Epidermal melanocyte (primary cell): ENCODE measurements around the gene GMIP.
"Not testable (repeated sequence)": the region's sequence is repeated elsewhere in the genome, so short reads cannot be mapped to it uniquely, and the experiment has no call there.

Experiments used
- DNase-seq: peaks from one replicate; pipeline ENCODE4 v3.0.0; 2011; ENCODE audit warnings: low spot score; ENCODE audit not compliant: insufficient read length

Gene GMIP, protein sequence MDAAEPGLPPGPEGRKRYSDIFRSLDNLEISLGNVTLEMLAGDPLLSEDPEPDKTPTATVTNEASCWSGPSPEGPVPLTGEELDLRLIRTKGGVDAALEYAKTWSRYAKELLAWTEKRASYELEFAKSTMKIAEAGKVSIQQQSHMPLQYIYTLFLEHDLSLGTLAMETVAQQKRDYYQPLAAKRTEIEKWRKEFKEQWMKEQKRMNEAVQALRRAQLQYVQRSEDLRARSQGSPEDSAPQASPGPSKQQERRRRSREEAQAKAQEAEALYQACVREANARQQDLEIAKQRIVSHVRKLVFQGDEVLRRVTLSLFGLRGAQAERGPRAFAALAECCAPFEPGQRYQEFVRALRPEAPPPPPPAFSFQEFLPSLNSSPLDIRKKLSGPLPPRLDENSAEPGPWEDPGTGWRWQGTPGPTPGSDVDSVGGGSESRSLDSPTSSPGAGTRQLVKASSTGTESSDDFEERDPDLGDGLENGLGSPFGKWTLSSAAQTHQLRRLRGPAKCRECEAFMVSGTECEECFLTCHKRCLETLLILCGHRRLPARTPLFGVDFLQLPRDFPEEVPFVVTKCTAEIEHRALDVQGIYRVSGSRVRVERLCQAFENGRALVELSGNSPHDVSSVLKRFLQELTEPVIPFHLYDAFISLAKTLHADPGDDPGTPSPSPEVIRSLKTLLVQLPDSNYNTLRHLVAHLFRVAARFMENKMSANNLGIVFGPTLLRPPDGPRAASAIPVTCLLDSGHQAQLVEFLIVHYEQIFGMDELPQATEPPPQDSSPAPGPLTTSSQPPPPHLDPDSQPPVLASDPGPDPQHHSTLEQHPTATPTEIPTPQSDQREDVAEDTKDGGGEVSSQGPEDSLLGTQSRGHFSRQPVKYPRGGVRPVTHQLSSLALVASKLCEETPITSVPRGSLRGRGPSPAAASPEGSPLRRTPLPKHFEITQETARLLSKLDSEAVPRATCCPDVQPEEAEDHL

DNA sequence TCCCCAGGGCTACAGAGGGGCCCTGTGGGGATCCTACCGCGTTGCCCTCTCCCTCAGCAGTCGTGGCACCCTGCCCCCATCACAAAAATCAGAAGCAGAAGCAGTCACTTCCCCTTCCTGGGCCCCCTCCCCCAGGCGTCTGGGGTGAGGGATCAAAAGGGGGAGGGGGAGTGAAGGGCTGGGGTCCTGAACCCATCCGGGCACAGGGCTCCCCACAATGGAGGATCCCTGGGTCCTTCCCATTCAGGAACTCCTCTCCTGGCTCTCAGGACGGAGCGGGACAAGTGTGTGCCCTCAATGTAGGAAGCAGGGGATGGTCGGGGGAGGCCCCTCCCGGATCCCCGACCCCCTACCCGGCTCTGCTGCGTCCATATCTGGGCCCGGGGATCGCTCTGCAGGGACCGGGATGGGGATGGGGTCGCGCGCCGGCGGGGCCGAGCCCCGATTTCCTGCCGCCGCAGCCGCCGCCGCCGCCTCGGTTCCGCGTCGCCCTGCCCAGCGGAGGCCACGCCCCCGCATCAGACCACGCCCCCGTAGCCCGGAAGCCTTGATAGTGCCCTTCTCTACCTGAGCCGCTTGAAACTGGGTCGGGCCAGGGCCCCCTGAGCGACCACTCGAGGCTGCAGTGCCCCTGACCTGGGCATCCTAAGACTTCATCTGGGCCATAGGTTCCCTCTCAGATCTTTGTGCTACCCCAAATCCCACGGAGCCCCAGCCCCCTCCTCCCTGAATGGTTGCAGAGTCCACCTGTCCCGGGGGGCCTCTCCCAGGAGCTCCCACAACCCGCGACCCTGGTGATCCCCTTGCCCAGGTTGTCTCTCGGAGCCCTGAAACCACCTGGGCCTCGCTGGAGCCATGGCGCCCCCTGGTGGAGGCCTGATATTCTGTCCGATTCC, at the start of gene GMIP:
TSS of gene GMIP (minus strand) at position 500 of the 896 bp plus-strand sequence. CDS start at position 372, 128 bp downstream.
- peak; percentile 94 for DNase-seq

DNA sequence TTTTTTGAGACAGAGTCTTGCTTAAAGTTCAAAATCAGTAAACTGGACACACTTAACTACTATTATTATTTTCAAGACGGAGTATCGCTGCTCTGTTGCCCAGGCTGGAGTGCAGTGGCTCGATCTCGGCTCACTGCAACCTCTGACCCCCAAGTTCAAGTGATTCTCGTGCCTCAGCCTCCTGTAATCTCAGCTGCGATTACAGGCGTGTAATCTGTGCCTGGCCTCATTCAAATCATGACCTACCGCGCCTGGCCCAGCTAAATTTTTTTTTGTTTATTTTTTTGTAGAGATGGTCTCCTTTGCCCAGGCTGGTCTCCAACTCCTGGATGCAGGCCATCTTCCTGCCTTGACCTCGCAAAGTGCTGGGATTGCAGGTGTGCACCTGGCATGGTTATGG, 48.2 kb upstream of the GMIP start:
- no peak for DNase-seq

DNA sequence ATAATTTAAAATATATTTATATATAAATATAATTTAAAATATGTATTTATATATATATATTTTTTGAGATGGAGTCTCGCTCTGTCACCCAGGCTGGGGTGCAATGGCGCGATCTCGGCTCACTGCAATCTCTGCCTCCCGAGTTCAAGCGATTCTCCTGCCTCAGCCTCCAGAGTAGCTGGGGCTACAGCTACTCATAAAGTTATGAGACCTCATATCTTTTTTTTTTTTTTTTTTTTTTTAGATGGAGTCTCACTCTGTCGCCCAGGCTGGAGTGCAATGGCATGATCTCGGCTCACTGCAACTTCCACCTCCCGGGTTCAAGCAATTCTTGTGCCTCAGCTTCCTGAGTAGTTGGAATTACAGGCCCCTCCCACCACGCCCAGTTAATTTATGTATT, 45.6 kb upstream of the GMIP start:
- DNase-seq: not testable (repeated sequence)

DNA sequence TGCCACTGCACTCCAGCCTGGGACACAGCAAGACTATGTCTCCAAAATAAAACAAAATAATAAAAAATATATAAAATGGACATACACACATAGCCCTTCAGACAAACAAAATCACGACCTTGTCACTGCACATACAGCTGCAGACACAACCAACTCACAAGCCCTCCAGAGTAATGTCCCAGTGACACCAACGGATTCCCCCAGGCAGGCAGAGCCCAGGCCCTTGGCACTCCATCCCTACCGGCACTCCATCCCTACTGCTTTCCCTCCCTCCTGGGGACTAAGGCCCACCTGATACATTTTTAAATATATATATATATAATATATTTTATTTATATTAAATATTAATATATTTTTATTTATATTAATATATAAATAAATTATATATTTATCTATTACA, 43.6 kb upstream of the GMIP start:
- DNase-seq: no peak

DNA sequence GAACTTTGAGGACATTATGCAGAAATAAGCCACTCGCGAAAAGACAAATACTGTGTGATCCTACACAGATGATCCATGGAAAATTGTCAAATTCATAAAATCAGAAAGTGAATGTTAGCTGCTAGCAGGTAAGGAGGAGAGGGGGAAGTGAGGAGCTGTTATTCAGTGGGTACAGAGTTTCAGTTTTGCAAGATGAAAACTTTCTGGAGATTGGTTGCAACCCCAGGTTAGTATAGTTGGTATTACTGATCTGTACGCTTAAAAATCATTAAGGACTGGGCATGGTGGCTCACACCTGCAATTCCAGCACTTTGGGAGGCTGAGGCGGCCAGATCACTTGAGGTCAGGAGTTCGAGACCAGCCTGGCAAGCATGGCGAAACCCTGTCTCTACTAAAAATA, 43.1 kb upstream of the GMIP start:
- no peak for DNase-seq

DNA sequence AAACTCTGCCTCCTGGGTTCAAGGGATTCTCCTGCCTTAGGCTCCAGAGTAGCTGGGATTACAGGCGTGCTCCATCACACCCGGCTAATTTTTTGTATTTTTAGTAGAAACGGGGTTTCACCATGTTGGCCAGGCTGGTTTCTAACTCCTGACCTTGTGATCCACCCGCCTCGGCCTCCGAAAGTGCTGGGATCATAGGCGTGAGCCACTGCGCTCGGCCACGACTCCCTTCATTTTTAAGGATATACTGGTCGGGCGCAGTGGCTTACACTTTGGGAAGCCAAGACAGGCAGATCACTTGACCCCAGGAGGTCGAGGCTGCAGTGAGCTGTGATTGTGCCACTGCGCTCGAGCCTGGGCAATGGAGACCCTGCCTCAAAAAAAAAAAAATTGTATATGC, 42.7 kb upstream of the GMIP start:
- not testable (repeated sequence) for DNase-seq

DNA sequence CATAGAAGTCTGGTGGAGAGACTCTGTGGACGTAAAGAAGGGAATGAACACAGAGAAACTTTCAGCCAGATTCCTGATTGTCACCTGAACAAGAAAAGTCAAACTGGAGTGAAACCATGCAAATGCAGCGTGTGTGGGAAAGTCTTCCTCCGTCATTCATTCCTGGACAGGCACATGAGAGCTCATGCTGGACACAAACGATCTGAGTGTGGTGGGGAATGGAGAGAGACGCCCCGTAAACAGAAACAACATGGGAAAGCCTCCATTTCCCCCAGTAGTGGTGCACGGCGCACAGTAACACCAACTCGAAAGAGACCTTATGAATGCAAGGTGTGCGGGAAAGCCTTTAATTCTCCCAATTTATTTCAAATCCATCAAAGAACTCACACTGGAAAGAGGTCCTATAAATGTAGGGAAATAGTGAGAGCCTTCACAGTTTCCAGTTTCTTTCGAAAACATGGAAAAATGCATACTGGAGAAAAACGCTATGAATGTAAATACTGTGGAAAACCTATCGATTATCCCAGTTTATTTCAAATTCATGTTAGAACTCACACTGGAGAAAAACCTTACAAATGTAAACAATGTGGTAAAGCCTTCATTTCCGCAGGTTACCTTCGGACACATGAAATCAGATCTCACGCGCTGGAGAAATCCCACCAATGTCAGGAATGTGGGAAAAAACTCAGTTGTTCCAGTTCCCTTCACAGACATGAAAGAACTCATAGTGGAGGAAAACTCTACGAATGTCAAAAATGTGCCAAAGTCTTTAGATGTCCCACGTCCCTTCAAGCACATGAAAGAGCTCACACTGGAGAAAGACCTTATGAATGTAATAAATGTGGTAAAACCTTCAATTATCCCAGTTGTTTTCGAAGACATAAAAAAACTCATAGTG, 36.0 kb upstream of the GMIP start:
- DNase-seq: no peak

DNA sequence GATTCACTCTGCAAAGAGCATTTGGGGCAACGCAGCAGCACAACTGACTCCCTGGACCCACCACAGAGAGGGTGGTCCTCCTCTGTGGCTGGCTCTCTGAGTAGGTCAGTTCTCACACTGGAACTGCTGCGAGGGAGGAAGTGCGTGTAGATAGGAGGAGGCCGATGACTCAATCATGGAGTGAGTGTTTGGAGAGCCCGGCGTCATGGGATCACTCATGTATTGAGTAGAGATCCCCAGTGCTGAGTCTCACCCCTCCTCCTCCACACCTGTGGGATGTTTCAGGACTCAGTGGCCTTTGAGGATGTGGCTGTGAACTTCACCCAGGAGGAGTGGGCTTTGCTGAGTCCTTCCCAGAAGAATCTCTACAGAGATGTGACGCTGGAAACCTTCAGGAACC, 34.1 kb upstream of the GMIP start:
- DNase-seq: no peak

DNA sequence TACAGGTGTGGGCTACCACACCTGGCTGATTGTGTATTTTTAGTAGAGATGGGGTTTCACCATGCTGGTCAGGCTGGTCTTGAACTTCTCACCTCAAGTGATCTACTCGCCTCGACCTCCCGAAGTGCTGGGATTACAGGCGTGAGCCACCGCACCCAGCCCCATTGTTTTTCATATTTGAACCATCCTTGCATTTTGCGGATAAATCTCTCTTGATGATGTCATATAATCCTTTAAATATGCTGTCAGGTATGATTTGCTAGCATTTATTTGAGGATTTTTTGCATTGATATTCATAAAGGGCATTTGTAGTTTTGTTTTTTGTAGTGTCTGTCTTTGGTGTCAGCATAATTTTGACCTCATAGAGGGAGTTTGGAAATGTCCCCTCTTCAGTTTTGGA, 30.9 kb upstream of the GMIP start:
- no peak for DNase-seq

DNA sequence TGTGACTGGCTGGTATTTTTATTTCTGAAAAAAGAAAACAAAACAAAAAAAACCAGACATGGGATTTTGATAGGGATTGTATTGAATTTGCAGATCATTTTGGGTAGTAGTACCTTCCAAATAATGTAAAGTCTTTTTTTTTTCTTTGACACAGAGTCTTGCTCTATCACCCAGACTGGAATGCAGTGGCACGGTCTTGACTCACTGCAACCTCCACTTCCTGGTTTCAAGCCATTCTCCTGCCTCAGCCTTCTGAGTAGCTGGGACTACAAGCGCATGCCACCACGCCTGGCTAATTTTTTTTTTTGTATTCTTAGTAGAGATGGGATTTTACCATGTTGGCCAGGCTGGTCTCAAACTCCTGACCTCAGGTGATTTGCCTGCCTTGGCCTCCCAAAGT, 29.4 kb upstream of the GMIP start:
- DNase-seq: no peak

DNA sequence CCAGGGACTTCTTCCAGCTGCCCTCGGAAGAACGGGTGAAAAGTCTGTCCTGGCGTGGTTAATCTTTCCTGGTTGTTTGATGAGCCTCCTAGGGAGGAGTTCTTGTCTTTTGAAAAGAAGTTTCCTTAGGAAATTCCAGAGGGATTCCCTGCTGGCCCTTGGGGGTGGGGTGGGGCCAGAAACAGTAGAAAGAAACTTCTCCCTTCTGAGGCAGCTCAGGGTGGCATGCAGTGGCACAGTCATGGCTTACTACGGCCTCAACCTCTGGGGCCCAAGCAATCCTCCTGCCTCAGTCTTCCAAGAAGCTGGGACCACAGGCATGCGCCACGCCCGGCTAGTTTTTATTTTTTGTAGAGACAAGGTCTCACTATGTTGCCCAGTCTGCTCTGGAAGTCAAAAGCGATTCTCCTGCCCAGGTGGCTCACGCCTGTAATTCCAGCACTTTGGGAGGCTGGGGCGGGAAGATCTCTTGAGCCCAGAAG, 26.7 kb upstream of the GMIP start:
- no peak for DNase-seq

DNA sequence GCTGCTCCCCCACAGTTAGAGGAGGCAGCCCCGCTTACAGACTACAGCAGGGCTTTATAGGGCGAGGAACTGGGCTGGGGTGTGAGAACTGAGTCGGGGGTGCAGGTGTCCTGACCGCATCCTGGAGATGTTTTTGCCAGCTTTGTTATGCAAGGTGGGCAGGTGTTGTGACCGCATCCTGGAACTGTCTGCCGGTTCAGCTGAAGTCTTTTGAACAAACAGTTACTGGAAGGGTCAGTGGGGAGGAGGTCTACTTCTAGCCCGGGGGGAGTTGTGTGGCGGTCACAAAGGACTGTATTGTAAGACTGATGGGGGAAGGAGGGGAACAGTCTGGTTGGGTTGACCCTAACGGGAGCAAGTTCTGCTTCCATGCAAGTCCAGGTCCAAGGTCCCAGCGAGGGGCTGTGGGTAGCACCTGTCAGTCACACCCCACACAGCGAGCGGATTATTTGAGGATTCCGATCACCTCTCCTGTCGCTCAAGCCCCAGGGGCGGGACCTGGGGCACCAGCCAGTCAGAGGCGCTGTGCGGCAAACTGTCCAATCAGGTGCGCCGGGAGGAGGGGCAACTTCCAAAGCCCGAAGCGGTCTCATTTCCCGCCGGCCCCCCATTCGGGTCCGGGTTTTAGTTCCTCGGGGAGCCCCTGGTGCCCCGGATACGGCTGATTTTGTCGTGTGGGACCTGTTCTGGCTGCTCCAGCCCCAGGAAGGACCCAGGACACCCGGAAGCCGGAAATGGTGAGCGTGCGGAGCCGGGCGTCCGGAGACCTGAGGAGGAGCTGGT, 25.0 kb upstream of the GMIP start, which contains the start of gene ZNF101:
TSS of gene ZNF101 (plus strand) at position 610 of the 783 bp plus-strand sequence. CDS start at position 735, 125 bp downstream.
- DNase-seq: peak; percentile 65

DNA sequence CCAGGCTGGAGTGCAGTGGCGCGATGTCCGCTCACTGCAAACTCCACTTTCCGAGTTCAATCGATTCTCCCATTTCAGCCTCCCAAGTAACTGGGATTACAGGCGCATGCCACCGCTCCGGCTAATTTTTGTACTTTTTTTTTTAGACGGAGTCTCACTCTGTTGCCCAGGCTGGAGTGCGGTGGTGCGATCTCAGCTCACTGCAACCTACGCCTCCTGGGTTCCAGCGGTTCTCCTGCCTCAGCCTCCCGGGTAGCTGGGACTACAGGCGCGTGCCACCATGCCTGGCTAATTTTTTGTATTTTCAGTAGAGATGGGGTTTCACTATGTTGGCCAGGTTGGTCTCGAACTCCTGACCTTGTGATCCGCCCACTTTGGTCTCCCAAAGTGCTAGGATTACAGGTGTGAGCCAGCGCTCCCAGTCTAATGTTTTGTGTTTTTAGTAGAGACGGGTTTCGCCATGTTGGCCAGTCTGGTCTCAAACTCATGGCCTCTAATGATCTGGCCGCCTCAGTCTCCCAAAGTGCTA, 22.0 kb upstream of the GMIP start:
- not testable (repeated sequence) for DNase-seq

DNA sequence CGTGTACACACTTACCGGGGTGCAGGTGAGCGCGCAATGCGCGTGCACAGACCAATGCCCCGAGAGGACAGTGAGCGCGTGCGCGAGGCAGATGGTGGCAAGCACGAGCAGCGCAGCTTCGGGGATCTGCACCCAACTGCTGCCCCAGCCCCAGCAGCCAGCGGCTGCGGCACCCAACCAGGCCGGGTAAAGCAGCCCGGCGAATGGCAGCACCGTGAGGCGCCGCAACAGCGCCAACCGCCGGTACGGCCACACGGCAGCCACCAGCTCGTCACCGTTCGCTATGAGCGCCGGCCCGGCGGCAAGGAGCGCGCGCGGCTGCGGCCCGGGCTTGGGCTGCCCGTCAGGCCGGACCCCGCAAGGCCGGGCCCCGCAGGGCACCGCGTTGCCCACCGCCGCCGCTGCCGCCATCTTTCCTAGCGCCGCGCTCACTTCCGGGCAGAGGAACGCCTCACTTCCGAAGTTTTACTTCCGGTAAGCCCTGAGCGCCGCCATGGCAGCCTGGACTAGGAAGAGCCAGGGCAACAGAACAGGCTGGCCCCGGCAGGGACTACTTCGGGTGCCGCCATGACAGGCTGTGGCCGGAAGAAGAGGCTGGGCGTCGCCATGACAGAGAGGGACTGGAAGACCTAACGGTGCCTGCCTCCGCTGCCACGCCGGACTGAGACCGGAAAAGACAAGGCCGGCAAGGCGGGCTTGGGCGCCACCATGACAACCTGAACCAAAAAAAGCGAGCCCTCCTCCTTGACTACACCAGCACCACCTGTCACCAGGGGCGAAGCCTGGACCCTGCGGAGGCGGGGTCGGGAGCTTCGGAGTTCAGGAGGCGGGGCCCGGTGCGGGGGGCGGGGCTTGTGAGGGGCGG, 20.0 kb upstream of the GMIP start, which contains the start of gene ATP13A1:
TSS of gene ATP13A1 (minus strand) at position 421 of the 865 bp plus-strand sequence. CDS start at position 411, 10 bp downstream.
- peak; percentile 87 for DNase-seq

DNA sequence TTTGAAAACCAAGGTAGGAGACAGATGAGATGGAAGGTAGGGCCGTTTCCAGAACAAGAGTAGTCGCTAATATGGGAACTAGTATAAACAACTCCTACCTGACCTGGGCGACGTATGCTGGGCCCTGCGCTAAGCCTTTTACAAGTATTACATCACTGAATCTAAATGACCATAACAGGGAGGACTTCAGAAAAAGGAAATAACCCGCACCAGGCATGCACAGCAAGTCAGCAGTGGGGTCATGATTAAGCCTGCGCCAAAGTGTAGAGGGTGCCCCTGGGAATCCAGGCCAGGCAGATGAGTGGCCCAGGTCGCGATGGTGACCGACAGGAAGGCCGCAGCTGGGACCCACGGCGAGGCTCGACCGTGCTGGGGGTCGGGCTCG, 19.4 kb upstream of the GMIP start:
- no peak for DNase-seq

DNA sequence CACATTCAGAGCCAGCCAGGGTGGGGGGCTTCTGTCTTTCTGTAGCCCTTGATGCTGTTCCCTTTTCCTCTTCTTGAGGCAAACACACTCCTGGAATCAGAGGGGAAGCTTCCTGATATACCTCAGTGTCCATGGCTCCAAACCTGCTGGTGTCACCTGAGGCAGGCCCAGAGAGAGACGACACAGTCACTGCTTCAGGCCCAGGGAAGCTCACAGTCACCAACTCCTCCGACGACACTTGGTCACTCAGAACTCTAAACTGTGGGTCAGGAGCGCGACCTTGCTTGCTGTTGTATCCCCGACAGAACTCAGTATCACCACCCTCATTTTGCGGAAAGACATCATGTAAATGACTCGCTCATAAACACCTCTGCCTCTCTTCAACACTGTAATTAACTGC, 18.9 kb upstream of the GMIP start:
- DNase-seq: no peak

DNA sequence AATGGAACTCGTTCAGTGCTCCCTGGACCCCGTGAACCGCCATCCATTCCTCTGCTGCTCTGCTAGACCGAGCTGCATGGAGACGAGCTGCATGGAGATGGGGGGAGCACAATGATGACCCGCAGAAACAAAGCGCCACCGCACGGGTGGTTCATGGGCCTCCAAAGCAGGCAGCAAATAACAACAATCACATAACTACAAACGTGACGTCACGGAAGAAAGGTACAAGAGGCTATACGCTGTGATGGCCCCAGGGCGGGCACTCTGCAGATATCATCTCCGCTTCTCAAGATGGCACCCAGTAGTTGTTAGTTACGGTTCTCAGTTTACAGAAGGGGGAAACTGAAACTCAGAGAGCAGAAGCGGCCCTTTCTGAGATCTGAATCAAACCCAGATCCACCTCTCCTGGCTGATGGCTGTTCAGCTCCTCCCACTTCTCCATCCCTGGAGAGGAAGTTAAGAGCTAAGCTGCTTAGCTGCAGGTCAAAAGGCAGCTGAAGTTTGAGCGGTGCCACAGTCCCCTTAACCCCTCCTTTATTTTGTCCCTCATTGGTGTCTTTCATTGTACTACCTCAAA, 18.3 kb upstream of the GMIP start:
- no peak for DNase-seq
